ENCODE measurements around the gene MSRB1.

Gene MSRB1

GRCh38 chr16:1942810-1943726 lies at the start of gene MSRB1:
MSRB1 (minus strand) TSS chr16:1943199; CDS start chr16:1943156, 43 bp downstream.
- peak; percentile 97 for DNase-seq (ENCODE audit: low spot score)

DNA sequence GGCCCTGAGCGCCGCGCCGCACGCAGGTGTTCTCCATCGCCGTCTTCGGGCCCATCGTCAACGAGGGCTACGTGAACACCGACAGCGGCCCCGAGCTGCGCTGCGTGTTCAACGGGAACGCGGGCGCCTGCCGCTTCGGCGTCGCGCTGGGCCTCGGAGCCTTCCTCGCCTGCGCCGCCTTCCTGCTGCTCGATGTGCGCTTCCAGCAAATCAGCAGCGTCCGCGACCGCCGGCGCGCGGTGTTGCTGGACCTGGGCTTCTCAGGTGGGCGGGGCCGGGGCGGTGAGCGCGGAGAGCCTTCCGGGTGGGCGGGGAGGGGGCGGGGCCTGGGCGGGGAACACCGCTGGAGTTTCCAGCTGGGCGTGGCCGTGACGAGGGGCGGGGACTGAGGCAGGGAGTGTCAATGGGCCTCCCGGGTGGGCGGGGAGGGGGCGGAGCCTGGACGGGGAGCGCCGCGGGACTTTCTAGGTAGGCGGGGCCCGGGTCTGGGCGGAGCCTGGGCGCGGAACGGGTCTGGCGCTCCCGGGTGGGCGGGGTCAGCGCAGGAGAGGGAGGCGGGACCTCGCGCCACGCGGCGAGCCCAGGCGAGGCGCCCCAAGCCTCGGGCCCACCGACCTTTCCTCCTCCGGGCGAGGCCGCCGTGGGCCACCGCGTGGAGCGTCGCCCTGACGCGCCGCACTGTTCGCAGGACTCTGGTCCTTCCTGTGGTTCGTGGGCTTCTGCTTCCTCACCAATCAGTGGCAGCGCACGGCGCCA lies 49.1 kb upstream of the MSRB1 start:
- peak; percentile 87 for DNase-seq (ENCODE audit: low spot score)

- no peak for DNase-seq (ENCODE audit: low spot score)
Observed at GRCh38 chr16:1991588-1991947, 48.6 kb upstream of the MSRB1 start.

GRCh38 chr16:1991135-1991551 lies 48.1 kb upstream of the MSRB1 start:
- DNase-seq (ENCODE audit: low spot score), result no peak

DNA sequence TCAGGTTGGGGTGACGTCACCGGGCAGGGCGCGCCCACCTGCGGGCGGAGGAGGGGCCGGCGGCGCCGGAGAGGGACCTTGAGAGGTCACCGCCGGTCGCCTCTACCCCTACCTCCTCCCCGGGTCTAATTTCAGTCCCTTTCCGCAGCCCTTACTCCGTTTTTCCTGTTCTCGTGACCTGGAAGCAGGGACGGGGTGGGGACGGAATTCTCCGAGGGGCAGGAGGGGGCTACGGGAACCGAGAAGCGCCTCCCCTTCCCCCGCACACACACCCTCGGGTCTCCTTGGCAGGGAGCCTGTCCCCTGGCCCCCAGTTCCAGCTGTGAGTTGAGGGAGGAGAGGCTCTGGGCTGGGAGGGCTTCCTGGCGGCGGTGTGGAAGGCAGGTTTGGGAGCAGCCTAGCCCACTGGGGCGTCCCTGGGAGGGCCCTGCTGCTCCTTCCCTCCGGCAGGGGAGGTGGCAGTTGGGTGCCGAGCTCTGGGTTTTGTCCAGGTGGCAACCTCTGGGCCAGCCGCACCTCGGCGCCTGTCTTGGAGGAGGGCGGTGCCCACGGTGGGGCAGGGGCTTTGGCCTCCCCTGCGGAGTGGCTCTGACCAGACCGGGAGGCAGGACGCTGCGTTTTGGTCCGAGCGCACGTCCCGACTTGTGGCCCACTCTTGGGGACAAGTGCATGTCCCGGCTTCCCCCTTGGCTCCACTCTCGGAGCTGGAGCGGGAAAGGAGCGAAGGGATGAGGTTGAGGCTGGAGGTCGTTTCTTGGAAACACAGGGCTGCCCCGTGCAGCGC lies 47.5 kb upstream of the MSRB1 start:
- DNase-seq (ENCODE audit: low spot score), result no peak

- DNase-seq (ENCODE audit: low spot score), result no peak
Observed at GRCh38 chr16:1990101-1990350, 47.0 kb upstream of the MSRB1 start.

GRCh38 chr16:1989209-1990100 lies 46.5 kb upstream of the MSRB1 start, which contains the start of gene SYNGR3:
SYNGR3 (plus strand) TSS chr16:1989970; CDS start chr16:1990103, 133 bp downstream.
- DNase-seq (ENCODE audit: low spot score), result no peak

- DNase-seq (ENCODE audit: low spot score), result no peak
Observed at GRCh38 chr16:1987198-1987597, 44.2 kb upstream of the MSRB1 start.

DNA sequence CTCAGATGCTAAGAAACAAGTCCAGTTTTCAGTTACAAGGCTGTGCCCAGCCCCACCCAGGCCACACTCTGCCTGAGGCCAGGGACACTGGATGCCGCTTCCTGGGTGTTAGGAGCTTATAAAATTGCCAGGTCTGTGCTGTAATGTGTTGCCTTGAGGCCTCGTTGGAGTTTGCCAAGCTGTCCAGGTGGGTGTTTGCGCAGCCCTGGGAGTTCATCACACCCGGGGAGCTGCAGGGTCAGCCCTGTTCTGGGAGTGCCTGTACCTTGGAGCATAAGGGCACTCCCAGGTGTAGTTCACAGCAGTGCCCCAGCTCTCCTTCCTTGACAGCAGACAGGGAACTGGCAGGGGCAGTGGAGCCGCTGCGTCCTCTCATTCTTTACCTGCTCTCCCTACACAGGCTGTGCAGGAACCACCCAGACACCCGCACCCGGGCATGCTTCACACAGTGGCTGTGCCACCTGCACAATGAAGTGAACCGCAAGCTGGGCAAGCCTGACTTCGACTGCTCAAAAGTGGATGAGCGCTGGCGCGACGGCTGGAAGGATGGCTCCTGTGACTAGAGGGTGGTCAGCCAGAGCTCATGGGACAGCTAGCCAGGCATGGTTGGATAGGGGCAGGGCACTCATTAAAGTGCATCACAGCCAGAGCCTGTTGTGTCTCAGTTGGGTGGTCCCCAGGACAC lies 42.6 kb upstream of the MSRB1 start:
- no peak for DNase-seq (ENCODE audit: low spot score)

GRCh38 chr16:1984347-1985225 lies 41.6 kb upstream of the MSRB1 start:
- no peak for DNase-seq (ENCODE audit: low spot score)

DNA sequence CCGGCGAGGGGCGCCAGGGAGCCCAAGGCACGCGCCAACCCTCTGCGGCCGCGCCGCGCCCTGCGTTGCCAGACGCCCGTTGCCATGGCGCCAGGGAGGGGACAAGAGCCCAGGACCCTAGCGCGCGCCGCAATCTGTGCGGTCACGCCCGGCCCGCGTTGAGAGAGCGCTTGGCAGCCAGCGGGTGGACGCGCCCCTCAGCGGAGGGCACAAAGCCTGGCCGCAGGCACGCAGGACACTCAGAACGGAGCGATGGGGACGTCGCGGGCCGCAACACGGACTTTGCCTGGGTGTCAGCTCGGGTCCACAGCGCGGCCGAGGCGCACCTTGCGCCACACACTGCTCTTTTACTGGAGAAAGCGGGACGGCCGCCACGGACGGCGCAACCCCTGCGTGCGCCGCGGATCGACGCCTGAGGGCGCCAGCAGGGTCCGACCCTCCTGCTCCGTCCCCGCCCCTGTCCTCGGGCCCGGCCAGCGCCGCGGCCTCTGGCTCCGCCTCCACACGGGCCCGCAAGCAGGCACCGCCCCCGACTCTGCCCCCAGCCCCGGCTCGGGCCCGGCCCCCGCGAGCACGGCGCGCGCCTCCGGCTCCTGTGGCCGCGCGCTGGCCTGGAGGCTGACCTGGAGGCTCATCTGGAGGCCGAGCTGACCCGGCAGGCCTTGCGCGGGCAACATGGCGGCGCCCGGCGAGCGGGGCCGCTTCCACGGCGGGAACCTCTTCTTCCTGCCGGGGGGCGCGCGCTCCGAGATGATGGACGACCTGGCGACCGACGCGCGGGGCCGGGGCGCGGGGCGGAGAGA lies 40.7 kb upstream of the MSRB1 start, which contains the start of gene GFER:
Gene GFER (plus strand): TSS at position 650 of the 803 bp plus-strand sequence. CDS start 26 bp downstream, at position 676.
- peak; percentile 84 for DNase-seq (ENCODE audit: low spot score)

GRCh38 chr16:1982991-1983543 lies 40.1 kb upstream of the MSRB1 start:
- DNase-seq (ENCODE audit: low spot score), result no peak

- DNase-seq (ENCODE audit: low spot score), result no peak
Observed at GRCh38 chr16:1982013-1982433, 39.0 kb upstream of the MSRB1 start.

DNA sequence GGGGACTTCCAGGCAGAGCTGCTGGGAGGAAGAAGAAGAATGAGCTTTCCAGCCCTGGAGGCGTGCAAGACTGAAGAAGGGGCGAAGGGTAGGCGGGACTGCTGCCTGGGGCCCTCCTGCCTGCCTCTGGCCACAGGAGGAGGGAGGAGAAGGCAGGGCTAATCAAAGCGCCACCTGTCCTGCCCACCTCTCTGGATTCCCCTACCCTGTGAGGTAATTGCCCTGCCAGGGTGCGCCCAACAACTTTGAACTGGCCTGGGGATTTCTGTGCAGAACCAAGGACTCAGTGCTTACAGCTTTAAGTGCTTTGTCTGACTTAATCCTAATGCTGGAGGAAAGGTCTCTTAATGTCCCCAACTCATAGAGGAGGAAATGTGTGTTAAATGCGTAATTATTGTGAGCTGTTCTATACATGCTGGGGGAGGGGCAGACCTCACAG lies 38.4 kb upstream of the MSRB1 start, which contains the start of gene NOXO1:
Gene NOXO1 (minus strand): TSS at position 72 of the 439 bp plus-strand sequence. CDS start 290 bp downstream, outside the sequence.
- DNase-seq (ENCODE audit: low spot score), result no peak

GRCh38 chr16:1980770-1981087 lies 37.7 kb upstream of the MSRB1 start:
- DNase-seq (ENCODE audit: low spot score), result no peak

DNA sequence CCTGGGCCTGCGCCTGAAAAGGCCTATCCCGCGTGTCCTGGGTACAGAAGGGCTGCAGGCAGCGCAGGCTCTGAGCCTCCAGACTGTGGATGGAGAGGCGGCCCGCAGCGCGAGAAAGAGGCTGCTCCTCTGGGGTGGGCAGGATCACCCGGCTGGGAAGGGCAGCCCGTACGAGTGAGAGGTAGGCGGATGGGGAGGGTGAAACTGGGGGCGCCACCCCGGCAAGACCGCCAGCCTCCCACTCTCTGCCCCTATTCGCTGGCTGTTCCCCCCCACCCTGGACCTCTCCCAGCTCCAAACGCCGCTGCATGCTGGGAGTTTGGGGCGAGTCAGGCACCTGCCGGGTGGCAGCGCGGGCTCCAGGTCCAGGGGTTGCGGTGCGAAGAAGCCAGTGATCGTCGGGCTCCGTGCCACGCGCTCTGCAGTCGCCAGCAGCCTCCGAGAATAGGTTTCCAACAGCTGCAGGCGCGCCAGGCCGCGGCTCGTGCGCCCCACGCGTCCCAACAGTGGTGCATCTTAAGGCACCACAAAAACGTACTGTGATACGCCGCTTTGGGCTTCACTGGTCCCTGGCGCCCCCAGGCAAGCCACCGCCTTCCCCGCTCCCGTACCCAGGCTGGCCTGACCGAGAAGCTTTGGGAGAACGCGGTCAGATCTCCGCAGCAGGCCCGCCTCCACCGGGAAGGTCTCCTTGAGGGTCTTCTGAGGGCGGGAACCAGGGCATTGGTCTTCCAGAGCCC lies 37.2 kb upstream of the MSRB1 start:
- no peak for DNase-seq (ENCODE audit: low spot score)

- no peak for DNase-seq (ENCODE audit: low spot score)
Observed at GRCh38 chr16:1979271-1980029, 36.5 kb upstream of the MSRB1 start.

All from kidney capillary endothelial cell (primary cell).